BE2C (cell line): ENCODE measurements around the gene RHEX.

ENCODE experiments used
- DNase-seq: peaks from one replicate; pipeline ENCODE4 v3.0.0-alpha.2; 2020
- H3K27me3 ChIP-seq: fragments of 250-450 bp; sonication (Bioruptor Pico); 2 replicates; pipeline ENCODE4 v1.5.1; 2020; ENCODE audit warnings: mild to moderate bottlenecking
- H3K36me3 ChIP-seq: fragments of 250-450 bp; sonication (Bioruptor Pico); 2 replicates; pipeline ENCODE4 v1.5.1; 2020; ENCODE audit warnings: mild to moderate bottlenecking
- H3K4me1 ChIP-seq: fragments of 250-450 bp; sonication (Bioruptor Pico); 2 replicates; pipeline ENCODE4 v1.5.1; 2020
- H3K4me3 ChIP-seq: 2 replicates; pipeline ENCODE4 v1.5.1; 2011; ENCODE audit warnings: low read depth, low read length
- H3K9me3 ChIP-seq: fragments of 250-450 bp; sonication (Bioruptor Pico); 2 replicates; pipeline ENCODE4 v1.5.1; 2020
- CTCF ChIP-seq: IDR thresholded peaks from 2 replicates; pipeline ENCODE4 v1.5.1; 2012; ENCODE audit warnings: mild to moderate bottlenecking, low read depth, low read length

Gene RHEX

GRCh38 chr1:206098242-206098919, 45.4 kb downstream of the RHEX start:
- no peak for DNase-seq
- no peak for TF ChIP-seq CTCF
- Histone ChIP-seq H3K9me3 (no peaks in the 10 kb centered on the region), H3K4me1 (peaks cover 5% of the 10 kb centered on the region), H3K36me3 (no peaks in the 10 kb centered on the region), H3K4me3 (no peak overlapping the region), H3K27me3 (peaks cover 7% of the 10 kb centered on the region)

GRCh38 chr1:206100226-206100815, 47.3 kb downstream of the RHEX start:
- peaks cover 3% of the 10 kb centered on the region for H3K27me3 ChIP-seq
- H3K4me3 ChIP-seq = no peak overlapping the region
- no peaks in the 10 kb centered on the region for H3K4me1 ChIP-seq
- H3K9me3 ChIP-seq = no peaks in the 10 kb centered on the region
- no peak for TF ChIP-seq CTCF
- DNase-seq = no peak
- H3K36me3 ChIP-seq = no peaks in the 10 kb centered on the region

GRCh38 chr1:206101351-206102045, 48.5 kb downstream of the RHEX start:
- no peak overlapping the region for H3K4me3 ChIP-seq
- peaks cover 3% of the 10 kb centered on the region for H3K27me3 ChIP-seq
- no peak for TF ChIP-seq CTCF
- H3K9me3 ChIP-seq = no peaks in the 10 kb centered on the region
- DNase-seq = no peak
- no peaks in the 10 kb centered on the region for H3K36me3 ChIP-seq
- no peaks in the 10 kb centered on the region for H3K4me1 ChIP-seq

GRCh38 chr1:206102292-206102936, 49.4 kb downstream of the RHEX start:
- TF ChIP-seq CTCF = no peak
- Histone ChIP-seq H3K27me3 (no peaks in the 10 kb centered on the region; the same call in none of the 2 replicates), H3K4me1 (no peaks in the 10 kb centered on the region), H3K9me3 (no peaks in the 10 kb centered on the region), H3K36me3 (no peaks in the 10 kb centered on the region), H3K4me3 (no peak overlapping the region)
- no peak for DNase-seq

- H3K36me3 ChIP-seq = no peaks in the 10 kb centered on the region
- no peaks in the 10 kb centered on the region; the same call in 1 of the 2 replicates for H3K27me3 ChIP-seq
- H3K9me3 ChIP-seq = no peaks in the 10 kb centered on the region
- no peaks in the 10 kb centered on the region for H3K4me1 ChIP-seq
- no peak overlapping the region for H3K4me3 ChIP-seq
- no peak for TF ChIP-seq CTCF
- no peak for DNase-seq
Measured at GRCh38 chr1:206103979-206104378, 51.0 kb downstream of the RHEX start.
